GM19351 (cell line): ENCODE data around the gene RANBP17.
A peak's percentile ranks its signal among the peaks of the same experiment; 100 is the strongest.
"Not testable (repeated sequence)": the region's sequence is repeated elsewhere in the genome, so short reads cannot be mapped to it uniquely, and the experiment has no call there.

Source experiments
- ATAC-seq: cut with Tn5 transposase; IDR thresholded peaks from one replicate; pipeline ENCODE4 v1.9.1; 2021; ENCODE audit warnings: mild to moderate bottlenecking, moderate library complexity; ENCODE audit not compliant: unreplicated experiment

RANBP17 gene

GRCh38 chr5:171143926-171144325 lies 282.1 kb downstream of the RANBP17 start:
- ATAC-seq = no peak

- ATAC-seq = peak; percentile 89
Measured at GRCh38 chr5:171149333-171149732, 287.5 kb downstream of the RANBP17 start.

DNA sequence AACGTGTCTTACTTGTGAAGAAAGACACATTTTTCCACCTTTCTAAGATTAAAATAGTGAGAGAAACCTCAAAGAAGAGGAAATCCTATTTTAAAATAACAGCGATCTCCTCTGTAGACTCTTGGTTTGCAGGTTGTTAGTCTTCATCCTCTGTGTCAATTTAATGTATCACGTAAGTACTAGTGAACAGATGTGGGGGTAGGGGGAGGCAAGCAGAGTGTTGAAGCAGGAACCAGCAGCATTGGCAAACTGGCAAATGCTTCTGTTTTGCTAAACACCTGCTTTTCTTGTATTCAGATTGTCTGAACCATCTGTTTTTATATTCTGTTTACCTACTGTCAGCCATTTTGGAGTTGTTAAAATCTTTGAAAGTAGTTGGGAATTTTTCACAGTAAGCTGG lies 288.0 kb downstream of the RANBP17 start:
- ATAC-seq = peak; percentile 41

GRCh38 chr5:171152382-171152781 lies 290.6 kb downstream of the RANBP17 start:
- no peak for ATAC-seq

DNA sequence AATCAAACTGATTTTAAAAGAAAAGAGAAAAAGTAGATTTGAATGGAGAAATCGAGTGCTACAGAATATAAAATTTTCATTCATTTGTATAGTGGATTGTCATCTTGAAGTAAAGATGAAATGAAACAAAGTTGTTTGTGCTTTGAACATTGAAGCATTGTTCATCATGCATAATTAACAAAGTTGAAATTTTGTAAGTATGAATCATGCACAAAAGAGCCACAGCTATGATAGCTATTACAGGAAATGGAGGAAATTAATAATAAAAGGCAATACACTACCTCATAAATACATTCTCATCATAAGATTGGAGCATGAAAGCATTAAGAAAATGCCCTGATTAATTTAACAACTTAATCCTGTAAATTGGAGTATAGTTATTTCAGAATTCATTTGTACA lies 293.8 kb downstream of the RANBP17 start:
- ATAC-seq = no peak

GRCh38 chr5:171157276-171157675 lies 295.5 kb downstream of the RANBP17 start:
- no peak for ATAC-seq

- no peak for ATAC-seq
Measured at GRCh38 chr5:171157775-171158174, 296.0 kb downstream of the RANBP17 start.

GRCh38 chr5:171158581-171158980 lies 296.8 kb downstream of the RANBP17 start:
- no peak for ATAC-seq

DNA sequence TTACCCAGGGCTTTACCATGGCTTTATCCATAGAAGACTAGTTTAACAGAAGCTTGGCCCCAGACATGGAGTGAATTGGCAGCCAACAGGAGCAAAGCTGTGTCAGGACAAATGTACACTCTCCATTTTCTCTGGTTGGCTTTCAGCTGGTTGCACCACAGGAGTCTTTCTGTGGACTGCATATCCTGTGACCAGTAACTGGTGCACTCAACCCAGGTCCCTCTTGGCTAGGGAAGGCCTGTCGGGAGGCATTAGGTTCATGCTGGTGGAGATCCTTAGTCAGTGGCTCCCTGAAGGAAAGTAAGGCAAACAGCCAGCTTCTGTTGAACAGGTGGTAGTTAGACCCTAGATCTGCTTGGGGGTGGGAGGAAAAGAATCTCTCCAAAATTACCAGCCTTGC lies 300.3 kb downstream of the RANBP17 start:
- ATAC-seq = peak; percentile 10

GRCh38 chr5:171162596-171162995 lies 300.8 kb downstream of the RANBP17 start:
- ATAC-seq = peak; percentile 93

DNA sequence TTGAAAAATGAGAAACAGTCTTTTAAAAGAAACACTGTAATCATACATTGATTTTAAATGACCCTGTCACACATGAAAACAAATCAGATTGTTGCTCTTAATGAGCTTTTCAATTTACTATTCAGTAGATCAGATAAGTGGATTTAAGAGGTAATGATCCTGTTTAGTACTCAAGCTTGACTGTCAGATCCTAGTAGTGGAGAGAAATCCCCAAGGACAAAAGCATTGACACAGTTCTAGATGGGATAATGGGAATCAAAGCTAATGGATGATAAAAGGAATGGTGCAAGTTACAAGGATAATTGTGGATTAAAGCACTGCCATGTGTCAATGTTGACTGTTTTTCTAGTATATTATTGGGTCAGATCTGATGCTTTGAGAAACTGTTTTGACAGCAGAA lies 304.9 kb downstream of the RANBP17 start:
- no peak for ATAC-seq

GRCh38 chr5:171168171-171168570 lies 306.4 kb downstream of the RANBP17 start:
- no peak for ATAC-seq

GRCh38 chr5:171174960-171175359 lies 313.1 kb downstream of the RANBP17 start:
- not testable (repeated sequence) for ATAC-seq

DNA sequence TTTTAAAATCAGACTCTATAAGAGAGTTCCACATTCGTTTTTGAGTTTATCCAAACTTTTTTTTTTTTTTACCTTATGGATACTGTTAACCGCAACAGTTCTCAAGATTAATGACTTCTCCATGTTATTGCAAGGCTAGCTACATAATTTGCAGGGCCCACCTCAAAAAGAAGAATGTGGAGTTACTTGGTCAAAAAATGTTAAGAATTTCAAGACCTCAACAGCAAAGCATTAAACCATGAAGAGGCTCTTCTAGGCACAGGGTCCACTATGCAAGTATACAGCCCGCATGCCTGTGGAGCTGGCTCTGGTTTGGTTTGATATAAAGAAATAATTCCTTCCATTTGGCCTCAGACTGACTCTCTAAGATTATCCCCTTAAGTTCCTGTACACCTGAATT lies 313.9 kb downstream of the RANBP17 start:
- ATAC-seq = no peak

DNA sequence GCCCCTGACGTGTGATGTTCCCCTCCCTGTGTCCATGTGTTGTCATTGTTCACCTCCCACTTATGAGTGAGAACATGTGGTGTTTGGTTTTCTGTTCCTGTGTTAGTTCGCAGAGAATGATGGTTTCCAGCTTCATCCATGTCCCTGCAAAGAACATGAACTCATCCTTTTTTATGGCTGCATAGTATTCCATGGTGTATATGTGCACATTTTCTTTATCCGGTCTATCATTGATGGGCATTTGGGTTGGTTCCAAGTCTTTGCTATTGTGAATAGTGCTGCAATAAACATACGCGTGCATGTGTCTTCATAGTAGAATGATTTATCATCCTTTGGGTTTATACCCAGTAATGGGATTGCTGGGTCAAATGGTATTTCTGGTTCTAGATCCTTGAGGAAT lies 316.4 kb downstream of the RANBP17 start:
- not testable (repeated sequence) for ATAC-seq

- ATAC-seq = no peak
Measured at GRCh38 chr5:171188016-171188415, 326.2 kb downstream of the RANBP17 start.

DNA sequence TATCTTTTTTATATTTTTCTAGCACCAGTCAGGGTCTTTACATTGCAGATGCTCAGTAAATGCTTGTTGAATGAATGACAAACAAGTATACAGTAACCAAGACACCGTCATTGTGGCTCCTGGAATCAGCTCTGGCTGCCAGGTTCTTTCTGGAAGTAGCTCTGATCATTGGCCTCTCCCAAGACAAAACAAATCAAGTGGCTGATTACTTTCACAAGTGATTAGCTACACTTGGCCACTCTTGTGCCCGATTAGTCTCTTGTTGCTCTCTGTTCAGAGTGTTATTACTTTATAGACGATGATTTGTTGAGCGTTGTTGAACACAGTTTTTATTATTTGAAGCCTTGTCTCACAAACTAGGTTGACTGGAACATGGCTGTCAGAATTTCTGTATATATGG lies 327.6 kb downstream of the RANBP17 start:
- ATAC-seq = no peak

GRCh38 chr5:171192111-171192510 lies 330.3 kb downstream of the RANBP17 start:
- no peak for ATAC-seq

- ATAC-seq = no peak
Measured at GRCh38 chr5:171201310-171201709, 339.5 kb downstream of the RANBP17 start.

GRCh38 chr5:171205375-171205774 lies 343.6 kb downstream of the RANBP17 start:
- ATAC-seq = no peak

- peak; percentile 65 for ATAC-seq
Measured at GRCh38 chr5:171207256-171207847, 345.5 kb downstream of the RANBP17 start.

DNA sequence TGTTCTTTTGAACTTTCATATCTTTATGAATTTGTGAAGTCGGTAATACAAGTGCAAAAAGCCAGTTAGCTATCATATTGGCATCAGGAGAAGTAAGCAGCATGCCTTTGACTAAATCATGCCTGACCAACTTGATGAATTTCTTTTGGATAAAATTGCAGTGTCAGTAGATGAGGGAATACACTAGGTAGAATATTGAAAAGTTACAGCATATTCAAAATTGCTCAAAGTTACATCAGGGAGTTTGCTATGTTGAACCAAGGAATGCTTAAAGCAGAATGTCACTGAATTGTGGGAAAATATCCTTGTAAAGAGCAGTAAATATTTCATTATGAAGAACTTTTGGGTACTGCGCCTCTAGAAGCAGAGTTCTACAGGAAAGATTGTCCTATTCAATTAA lies 360.1 kb downstream of the RANBP17 start:
- ATAC-seq = no peak

DNA sequence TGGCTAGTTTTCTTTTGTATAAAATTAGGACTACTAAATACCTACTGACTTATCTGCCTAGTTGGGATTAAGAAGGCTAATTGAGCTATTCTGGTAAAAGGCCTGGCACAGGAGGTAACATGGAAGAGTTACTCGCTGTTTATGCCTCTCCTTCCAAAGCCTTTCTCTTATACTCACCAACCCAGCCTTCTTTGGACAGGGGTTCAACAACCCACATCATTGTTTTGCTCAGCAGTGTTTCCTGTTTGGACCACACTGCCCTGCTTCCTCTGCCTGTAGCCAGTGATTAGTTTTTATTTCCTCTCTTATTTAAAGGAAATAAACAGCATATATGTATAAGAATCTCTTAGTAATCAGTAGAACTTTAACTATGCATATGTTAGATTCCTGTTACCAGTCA lies 362.1 kb downstream of the RANBP17 start:
- no peak for ATAC-seq
